SHP77 treated with DMSO at 0.1 percent for 48 hours (cell line): ENCODE results near the gene HMX1.

Source experiments
- DNase-seq: peaks from one replicate; lab custom pipeline; 2025; lab: John Stamatoyannopoulos, UW

Gene HMX1

GRCh38 chr4:8856835-8857621, 14.6 kb downstream of the HMX1 start:
- DNase-seq, result no peak

DNA sequence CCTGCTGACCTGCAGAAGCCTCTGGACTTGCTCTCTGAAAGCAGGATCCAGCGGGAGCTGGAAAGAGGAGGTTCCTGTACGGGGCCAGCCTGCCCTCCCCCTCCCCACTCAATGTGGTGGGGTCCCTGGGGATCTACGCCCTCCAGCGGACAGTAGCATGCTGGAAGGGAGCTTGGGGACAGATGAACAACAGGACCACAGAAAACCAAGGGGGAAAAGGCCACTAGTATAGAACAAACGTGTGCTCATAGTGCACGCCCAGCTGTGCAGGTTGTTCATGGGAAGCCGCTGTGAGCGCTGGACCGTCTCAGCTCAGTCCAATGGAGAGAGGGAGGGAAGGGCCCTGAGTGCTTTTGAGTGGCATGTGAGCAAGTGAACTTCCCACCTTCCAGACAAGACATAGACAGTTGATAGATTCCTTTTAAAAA, 15.8 kb downstream of the HMX1 start:
- DNase-seq, result no peak

DNA sequence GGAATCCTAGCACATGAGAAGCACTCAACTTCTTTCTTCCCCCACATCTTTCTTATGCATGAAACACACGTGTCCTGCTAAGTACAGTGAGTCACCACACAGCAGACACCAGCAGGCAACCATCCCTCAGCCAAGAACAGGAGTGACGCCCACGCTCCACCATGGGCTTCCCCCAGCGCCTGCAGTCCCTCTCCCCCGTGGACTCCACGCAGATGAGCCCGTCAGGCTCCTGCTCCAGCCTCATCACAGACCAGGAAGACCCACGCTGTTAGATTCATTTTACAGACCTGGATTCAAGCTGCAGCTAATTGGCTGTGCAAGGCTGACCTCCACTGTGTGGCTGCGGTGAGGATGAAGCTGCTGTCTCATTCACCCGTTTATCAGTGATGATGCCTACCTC, 16.7 kb downstream of the HMX1 start:
- DNase-seq, result no peak

DNA sequence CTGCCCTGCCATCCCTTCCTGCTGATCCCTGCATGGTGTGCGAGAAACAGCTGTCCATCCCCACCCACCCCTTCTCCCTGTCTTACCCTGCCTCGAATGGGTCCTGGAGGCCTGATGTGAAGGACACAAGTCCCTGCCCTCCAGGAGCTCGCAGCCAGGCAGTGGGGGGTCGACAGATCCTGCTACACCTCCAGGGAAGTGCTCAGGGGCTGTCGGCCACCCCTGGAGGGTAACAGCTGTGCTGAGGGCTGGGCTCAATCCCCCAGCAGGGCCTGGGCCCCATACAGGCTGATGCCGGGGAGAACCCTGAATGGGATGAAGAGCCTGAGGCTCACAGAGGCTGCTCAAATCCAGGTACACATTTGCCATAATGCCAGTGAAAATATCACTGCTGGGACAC, 17.6 kb downstream of the HMX1 start:
- DNase-seq, result no peak

DNA sequence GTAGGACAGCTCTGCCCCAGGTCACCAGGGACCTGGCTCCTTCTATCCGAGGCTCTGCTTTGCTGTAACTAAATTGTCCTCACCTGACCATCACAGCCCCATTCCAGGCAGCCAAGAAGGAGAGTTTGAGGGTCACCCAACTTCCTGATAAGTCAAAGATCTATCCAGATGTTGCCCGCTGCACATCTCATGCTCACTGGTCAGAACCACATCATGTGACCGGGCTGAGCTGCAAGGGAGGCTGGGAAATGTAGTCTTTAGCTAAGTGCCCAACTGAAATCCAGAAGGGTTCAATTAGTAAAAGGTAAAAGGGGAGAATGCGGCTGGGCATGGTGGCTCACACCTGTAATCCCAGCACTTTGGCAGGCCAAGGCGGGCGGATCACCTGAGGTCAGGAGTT, 18.4 kb downstream of the HMX1 start:
- DNase-seq, result no peak

DNA sequence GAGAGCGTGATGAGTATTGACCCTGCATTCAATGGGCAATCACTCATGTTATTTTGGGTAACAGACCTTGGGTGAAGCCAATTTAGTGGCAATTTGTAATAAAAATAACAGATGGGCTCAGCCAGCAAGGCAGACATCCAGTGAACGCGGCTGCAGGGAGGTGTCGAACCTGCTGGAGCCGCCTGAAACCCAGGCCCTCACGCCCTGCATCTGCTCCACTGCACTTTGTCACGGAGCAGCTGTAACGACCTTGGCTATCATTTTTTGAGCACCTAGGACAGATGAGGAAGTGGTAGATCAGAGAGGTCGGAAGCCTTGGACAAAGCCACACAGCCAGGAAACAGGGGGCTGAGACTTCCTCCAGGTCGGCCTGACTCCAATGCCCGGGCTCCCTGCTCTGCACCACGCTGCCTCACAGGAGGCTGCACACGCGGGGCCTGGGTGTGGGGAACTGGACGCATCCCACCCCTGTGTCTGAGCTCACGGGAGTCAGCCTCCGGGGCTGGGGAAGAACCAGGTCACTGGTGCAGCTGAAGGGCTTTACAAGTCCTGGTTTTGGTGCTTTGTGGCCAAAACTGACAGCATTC, 19.4 kb downstream of the HMX1 start:
- no peak for DNase-seq

- DNase-seq, result no peak
Observed at GRCh38 chr4:8851321-8852117, 20.1 kb downstream of the HMX1 start.

DNA sequence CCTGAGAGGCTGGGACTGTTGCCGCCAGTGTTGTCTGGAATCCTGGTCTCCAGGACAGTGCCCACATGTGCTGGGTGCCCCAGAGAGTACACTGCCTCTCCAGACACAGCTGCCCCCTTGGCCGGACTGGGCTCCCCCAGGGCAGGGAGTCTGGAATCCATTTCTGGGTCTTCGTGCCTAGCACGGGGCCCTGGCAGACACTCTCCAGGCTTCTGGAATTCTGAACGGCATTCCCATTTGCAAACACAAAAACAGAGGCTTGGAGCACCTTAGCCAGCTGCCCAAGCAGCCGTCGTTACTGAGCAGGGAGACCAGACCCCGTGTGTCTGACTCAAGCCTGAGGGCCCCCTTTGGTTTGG, 20.8 kb downstream of the HMX1 start:
- DNase-seq, result no peak

- no peak for DNase-seq
Observed at GRCh38 chr4:8850074-8850829, 21.4 kb downstream of the HMX1 start.

DNA sequence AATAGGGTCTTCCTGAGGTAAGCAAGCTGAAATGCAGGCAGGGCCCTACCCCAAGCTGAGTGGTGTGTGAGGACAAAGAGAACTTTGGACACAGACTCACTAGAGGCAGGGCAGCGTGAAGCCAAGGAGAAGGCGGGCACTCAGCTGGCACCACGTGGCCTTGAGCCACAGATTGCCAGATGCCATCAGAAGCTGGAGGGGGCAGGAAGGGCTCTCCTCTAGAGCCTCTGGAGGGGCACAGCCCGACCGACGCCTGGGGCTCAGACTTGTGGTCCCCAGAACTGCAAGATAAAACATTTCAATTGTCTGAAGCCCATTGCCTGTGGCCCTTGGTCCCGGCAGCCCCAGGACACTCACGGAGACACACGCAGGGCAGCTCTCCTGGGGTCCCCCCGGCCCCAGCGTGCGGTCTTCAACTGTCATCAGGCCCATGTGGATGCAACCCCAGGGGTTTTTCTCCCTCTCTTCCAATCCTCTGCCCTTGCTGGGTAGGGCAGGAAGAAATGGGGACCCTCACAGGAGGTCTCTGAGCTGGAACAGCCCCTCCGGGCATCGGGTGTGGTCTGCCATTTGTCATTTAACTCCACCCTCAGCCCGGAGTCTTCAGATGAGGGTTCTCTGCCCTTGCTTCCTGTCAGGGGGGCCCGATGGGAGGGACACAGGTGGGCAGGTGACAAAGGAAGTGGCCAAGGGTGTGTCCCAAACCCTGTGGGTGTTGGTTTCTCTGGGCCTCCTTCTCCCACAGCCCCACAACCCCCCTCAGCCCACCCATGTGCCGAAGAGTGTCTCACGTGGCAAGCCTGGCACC, 22.2 kb downstream of the HMX1 start:
- DNase-seq, result no peak

- DNase-seq, result no peak
Observed at GRCh38 chr4:8848507-8849265, 23.0 kb downstream of the HMX1 start.

- no peak for DNase-seq
Observed at GRCh38 chr4:8847764-8848163, 23.9 kb downstream of the HMX1 start.

GRCh38 chr4:8847331-8847730, 24.3 kb downstream of the HMX1 start:
- no peak for DNase-seq

DNA sequence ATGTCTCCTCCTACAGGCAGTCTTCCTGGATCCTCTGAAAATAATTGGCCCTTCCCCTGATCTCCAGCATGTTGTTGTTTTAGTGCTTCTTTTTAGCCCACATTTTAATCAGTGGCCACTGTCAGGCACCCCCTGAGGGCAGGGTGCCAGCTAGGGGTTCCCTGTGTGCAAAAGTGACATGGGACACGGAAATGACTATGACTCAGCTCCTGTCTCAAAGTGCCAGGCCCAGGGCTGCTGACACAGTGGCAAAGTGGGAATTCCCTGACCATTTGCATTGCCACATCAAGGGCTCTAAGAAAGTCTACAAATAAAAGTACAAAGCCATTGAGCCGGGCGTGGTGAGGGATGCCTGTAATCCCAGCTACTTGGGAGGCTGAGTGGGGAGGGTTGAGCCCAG, 24.8 kb downstream of the HMX1 start:
- DNase-seq, result no peak

DNA sequence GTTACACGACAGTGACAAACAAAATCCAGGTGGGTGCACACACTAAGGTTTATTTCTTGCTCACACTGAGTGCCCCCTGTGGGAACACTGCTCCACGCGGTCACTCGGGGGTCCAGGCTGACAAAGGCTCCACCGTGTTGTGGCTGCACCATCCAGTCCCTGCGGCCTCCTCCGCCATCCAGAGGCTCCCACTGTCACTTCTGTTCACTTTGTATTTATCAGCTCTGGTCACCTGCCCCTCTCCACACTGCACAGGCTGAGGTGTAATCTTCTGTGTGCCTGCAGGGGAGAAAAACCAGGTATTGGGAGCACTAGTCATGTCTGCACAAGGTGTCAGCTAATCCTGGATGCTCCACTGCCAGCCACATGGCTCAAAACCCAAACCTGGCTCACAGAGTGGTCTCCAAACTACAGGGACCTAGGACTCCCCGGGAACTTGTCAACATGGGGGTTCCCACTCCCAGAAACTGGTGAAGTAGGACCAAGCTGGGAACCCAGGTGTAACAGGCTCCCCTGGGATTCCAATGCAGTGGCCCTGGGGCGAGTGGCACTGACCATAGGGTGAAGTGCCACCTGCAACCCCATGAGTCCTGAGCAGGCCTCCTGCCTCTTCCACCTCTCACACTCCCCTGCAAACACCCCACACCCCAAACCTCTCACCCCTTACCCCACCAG, 25.5 kb downstream of the HMX1 start:
- no peak for DNase-seq

DNA sequence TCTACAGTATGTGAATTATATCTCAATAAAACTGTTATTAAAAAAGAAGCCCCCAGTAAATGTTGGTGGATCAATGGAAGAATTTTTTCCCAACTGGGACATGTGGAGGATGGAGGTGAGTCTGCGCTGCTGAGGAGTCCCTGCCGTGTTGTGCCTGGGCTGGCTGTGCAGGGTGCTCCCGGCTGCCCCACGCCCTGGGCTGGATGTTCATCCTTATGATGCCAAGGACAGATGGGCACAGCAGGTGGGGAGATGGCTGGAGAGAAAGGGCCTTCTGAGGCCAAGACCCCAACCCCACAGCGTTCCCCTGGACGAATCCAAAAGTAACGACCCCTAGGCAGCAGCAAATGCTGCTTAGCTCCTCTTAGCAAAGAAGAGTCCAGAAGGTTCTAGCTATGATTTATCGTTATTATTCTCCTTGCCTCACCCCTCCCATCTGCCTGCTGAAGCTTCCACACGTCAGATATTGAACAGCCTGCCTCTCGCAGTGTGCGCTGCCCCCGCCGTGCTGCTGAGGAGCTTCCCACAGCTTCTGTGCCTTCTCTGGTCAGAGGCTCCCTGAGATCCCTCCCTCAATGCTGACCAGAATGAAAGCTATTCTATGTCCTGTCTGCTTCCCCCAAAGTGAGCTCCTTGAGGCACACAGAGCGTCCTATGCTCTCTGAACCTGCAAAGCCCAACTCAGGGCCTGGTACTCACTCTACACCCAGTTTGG, 26.5 kb downstream of the HMX1 start:
- DNase-seq, result no peak

GRCh38 chr4:8843597-8843996, 28.0 kb downstream of the HMX1 start:
- DNase-seq, result no peak

DNA sequence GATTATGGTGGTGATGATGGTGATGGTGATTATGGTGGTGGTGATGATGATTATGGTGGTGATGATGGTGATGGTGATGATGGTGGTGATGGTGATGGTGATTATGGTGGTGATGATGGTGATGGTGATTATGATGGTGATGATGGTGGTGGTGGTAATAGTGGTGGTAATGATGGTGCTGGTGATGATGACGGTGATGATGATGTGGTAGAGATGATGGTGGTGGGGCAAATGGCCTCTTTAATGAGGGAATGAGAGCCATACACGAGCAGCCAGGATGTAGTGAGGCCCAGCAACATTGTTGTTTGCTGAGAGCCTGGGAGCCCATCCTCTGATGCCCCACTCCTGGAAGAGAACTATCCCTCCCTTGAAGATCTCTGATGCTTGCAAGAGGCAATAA, 29.0 kb downstream of the HMX1 start:
- DNase-seq, result no peak

DNA sequence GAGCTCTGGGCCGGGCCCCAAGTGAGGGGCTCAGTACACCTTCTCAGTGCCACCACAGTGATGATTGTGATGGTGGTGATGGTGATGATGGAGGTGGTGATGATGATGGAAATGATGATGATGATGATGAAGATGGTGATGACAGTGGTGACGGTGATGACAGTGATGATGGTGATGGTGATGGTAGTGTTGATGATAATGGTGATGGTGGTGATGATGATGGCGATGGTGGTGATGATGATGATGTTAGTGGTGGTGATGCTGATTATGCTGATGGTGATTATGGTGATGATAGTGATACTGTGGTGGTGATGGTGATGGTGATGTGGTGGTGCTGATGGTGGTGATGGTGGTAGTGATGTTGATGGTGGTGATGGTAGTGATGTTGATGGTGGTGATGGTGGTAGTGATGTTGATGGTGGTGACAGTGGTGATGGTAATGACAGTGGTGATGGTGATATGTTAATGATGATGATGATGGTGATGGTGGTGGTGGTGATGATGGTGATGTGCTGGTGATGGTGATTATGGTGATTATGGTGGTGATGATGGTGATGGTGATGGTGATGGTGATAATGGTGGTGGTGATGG, 29.9 kb downstream of the HMX1 start:
- no peak for DNase-seq
